Measurements from ENCODE around the gene CDC25A. TPM values are rescaled to one million over a fixed set of nuclear protein-coding genes. Genes with fewer than 3 reads are reported as not detected.

Gene CDC25A
- total and polyA plus RNA-seq, 2 experiments from 2014 or later: 17.7 to 126 TPM

DNA sequence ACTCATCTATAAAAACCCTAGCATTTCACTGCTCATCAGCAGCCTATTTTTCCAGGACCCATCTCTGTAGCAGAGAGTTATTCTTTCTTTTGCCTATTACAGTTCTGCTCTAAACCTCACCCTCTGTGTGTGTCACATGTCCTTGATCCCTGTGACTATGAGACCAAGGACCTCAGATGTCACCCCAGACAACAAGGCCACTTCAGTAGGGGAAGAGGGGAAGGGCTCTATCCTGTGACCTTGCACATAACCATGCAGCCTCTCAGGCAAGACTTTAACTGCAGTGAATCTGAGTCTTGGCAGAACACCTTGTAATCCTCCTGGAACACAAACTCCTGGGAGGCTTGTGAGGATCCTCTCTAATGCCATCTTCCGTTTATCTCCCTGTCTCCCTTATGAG lies 48.3 kb upstream of the CDC25A start:
- Mint-ChIP-seq H3K27me3 (ENCODE audit: insufficient read depth, low read depth, poor library complexity) (peaks cover 11% of the 10 kb centered on the region), H3K4me1 (peaks cover 25% of the 10 kb centered on the region), H3K9me3 (peaks cover 21% of the 10 kb centered on the region), H3K27ac (no peak overlapping the region), H3K36me3 (ENCODE audit: low read depth) (peaks cover 18% of the 10 kb centered on the region), H3K4me3 (no peak overlapping the region)
- Histone ChIP-seq H3K27me3 (ENCODE audit: insufficient read depth) (no peaks in the 10 kb centered on the region), H3K27ac (ENCODE audit: low read depth) (no peak overlapping the region), H3K4me3 (no peak overlapping the region), H3K4me2 (no peak overlapping the region), H2AFZ (peak overlapping the region; percentile 60; the same call in 1 of the 2 replicates), H4K20me1 (replicated peaks; ENCODE audit: insufficient read depth) (no peaks in the 10 kb centered on the region; the same call in 1 of the 2 replicates), H3K9me2 (ENCODE audit: insufficient read depth) (no peaks in the 10 kb centered on the region), H3K4me1 (ENCODE audit: insufficient read depth) (peaks cover 16% of the 10 kb centered on the region), H3K79me2 (replicated peaks; ENCODE audit: insufficient read depth) (peaks cover 7% of the 10 kb centered on the region), H3K36me3 (ENCODE audit: insufficient read depth) (no peaks in the 10 kb centered on the region), H3F3A (replicated peaks; ENCODE audit: low read depth) (no peaks in the 10 kb centered on the region; the same call in 1 of the 2 replicates)
- no peak for TF ChIP-seq EZH2phosphoT487 (IDR thresholded peaks at IDR 0.05; ENCODE audit: unreplicated experiment)
- TF ChIP-seq ZNF114 (CRISPR knock-in tag; IDR thresholded peaks at IDR 0.05): no peak
- no peak for TF ChIP-seq NANOG (IDR thresholded peaks at IDR 0.05; ENCODE audit: borderline replicate concordance)
- no peak for TF ChIP-seq STAT1 (IDR thresholded peaks at IDR 0.05; ENCODE audit: unreplicated experiment)
- TF ChIP-seq, protein P1, sequence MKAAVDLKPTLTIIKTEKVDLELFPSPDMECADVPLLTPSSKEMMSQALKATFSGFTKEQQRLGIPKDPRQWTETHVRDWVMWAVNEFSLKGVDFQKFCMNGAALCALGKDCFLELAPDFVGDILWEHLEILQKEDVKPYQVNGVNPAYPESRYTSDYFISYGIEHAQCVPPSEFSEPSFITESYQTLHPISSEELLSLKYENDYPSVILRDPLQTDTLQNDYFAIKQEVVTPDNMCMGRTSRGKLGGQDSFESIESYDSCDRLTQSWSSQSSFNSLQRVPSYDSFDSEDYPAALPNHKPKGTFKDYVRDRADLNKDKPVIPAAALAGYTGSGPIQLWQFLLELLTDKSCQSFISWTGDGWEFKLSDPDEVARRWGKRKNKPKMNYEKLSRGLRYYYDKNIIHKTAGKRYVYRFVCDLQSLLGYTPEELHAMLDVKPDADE (IDR thresholded peaks at IDR 0.05): no peak
- no peak for TF ChIP-seq POLR2AphosphoS5 (IDR thresholded peaks at IDR 0.05; ENCODE audit: low read depth)
- no peak for TF ChIP-seq JUNB (IDR thresholded peaks at IDR 0.05; ENCODE audit: unreplicated experiment)
- no peak for TF ChIP-seq EZH2 (IDR thresholded peaks at IDR 0.05; ENCODE audit: low read depth, unreplicated experiment)
- TF ChIP-seq CREB1 (CRISPR knock-in tag; IDR thresholded peaks at IDR 0.05; ENCODE audit: low read depth): no peak
- TF ChIP-seq, protein P2, sequence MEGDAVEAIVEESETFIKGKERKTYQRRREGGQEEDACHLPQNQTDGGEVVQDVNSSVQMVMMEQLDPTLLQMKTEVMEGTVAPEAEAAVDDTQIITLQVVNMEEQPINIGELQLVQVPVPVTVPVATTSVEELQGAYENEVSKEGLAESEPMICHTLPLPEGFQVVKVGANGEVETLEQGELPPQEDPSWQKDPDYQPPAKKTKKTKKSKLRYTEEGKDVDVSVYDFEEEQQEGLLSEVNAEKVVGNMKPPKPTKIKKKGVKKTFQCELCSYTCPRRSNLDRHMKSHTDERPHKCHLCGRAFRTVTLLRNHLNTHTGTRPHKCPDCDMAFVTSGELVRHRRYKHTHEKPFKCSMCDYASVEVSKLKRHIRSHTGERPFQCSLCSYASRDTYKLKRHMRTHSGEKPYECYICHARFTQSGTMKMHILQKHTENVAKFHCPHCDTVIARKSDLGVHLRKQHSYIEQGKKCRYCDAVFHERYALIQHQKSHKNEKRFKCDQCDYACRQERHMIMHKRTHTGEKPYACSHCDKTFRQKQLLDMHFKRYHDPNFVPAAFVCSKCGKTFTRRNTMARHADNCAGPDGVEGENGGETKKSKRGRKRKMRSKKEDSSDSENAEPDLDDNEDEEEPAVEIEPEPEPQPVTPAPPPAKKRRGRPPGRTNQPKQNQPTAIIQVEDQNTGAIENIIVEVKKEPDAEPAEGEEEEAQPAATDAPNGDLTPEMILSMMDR (conservative IDR thresholded peaks at IDR 0.05; ENCODE audit: low read depth in 2 of 2): no peak
- TF ChIP-seq ZNF331 (CRISPR knock-in tag; IDR thresholded peaks at IDR 0.05; ENCODE audit: low read depth): no peak
- ATAC-seq: no peak
- DNase-seq (ENCODE audit: low spot score): no peak

DNA sequence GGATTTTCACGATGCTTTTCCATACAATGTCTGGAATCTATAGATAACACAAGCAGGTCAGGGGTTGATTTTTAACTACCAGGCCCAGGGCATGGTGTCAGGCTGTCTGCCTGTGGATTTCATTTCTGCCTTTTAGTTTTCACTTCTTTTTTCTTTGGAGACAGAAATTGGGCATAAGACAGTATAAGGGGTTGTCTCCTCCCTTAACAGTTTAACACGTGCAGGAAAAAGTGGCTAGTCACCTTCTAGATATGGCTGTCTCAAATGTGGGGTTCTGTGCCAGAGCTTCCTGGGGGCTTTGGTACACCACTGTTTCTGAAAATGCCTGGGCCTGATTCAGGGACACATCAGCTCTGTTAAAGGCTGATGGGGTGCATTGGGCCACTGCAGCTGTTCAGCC lies 45.3 kb upstream of the CDC25A start:
- Mint-ChIP-seq H3K36me3 (ENCODE audit: low read depth) (peaks cover 17% of the 10 kb centered on the region), H3K4me3 (no peak overlapping the region), H3K27me3 (ENCODE audit: insufficient read depth, low read depth, poor library complexity) (peaks cover 11% of the 10 kb centered on the region), H3K4me1 (peaks cover 10% of the 10 kb centered on the region), H3K9me3 (peaks cover 24% of the 10 kb centered on the region), H3K27ac (no peak overlapping the region)
- Histone ChIP-seq H3K79me2 (replicated peaks; ENCODE audit: insufficient read depth) (no peaks in the 10 kb centered on the region), H3K4me1 (ENCODE audit: insufficient read depth) (peaks cover 5% of the 10 kb centered on the region; the same call in 1 of the 2 replicates), H4K20me1 (replicated peaks; ENCODE audit: insufficient read depth) (no peaks in the 10 kb centered on the region), H3K9me2 (ENCODE audit: insufficient read depth) (no peaks in the 10 kb centered on the region), H3K27me3 (ENCODE audit: insufficient read depth) (no peaks in the 10 kb centered on the region), H3K4me2 (no peak overlapping the region), H3F3A (replicated peaks; ENCODE audit: low read depth) (no peaks in the 10 kb centered on the region; the same call in 1 of the 2 replicates), H3K36me3 (ENCODE audit: insufficient read depth) (no peaks in the 10 kb centered on the region), H2AFZ (no peak overlapping the region), H3K27ac (ENCODE audit: low read depth) (no peak overlapping the region), H3K4me3 (no peak overlapping the region)
- ATAC-seq (no peak), DNase-seq (ENCODE audit: low spot score) (no peak)
- no peak for TF ChIP-seq JUNB (IDR thresholded peaks at IDR 0.05; ENCODE audit: unreplicated experiment)
- TF ChIP-seq POLR2AphosphoS5 (IDR thresholded peaks at IDR 0.05; ENCODE audit: low read depth): no peak
- TF ChIP-seq, protein P1 (IDR thresholded peaks at IDR 0.05): no peak
- no peak for TF ChIP-seq CREB1 (CRISPR knock-in tag; IDR thresholded peaks at IDR 0.05; ENCODE audit: low read depth)
- TF ChIP-seq, protein P3, sequence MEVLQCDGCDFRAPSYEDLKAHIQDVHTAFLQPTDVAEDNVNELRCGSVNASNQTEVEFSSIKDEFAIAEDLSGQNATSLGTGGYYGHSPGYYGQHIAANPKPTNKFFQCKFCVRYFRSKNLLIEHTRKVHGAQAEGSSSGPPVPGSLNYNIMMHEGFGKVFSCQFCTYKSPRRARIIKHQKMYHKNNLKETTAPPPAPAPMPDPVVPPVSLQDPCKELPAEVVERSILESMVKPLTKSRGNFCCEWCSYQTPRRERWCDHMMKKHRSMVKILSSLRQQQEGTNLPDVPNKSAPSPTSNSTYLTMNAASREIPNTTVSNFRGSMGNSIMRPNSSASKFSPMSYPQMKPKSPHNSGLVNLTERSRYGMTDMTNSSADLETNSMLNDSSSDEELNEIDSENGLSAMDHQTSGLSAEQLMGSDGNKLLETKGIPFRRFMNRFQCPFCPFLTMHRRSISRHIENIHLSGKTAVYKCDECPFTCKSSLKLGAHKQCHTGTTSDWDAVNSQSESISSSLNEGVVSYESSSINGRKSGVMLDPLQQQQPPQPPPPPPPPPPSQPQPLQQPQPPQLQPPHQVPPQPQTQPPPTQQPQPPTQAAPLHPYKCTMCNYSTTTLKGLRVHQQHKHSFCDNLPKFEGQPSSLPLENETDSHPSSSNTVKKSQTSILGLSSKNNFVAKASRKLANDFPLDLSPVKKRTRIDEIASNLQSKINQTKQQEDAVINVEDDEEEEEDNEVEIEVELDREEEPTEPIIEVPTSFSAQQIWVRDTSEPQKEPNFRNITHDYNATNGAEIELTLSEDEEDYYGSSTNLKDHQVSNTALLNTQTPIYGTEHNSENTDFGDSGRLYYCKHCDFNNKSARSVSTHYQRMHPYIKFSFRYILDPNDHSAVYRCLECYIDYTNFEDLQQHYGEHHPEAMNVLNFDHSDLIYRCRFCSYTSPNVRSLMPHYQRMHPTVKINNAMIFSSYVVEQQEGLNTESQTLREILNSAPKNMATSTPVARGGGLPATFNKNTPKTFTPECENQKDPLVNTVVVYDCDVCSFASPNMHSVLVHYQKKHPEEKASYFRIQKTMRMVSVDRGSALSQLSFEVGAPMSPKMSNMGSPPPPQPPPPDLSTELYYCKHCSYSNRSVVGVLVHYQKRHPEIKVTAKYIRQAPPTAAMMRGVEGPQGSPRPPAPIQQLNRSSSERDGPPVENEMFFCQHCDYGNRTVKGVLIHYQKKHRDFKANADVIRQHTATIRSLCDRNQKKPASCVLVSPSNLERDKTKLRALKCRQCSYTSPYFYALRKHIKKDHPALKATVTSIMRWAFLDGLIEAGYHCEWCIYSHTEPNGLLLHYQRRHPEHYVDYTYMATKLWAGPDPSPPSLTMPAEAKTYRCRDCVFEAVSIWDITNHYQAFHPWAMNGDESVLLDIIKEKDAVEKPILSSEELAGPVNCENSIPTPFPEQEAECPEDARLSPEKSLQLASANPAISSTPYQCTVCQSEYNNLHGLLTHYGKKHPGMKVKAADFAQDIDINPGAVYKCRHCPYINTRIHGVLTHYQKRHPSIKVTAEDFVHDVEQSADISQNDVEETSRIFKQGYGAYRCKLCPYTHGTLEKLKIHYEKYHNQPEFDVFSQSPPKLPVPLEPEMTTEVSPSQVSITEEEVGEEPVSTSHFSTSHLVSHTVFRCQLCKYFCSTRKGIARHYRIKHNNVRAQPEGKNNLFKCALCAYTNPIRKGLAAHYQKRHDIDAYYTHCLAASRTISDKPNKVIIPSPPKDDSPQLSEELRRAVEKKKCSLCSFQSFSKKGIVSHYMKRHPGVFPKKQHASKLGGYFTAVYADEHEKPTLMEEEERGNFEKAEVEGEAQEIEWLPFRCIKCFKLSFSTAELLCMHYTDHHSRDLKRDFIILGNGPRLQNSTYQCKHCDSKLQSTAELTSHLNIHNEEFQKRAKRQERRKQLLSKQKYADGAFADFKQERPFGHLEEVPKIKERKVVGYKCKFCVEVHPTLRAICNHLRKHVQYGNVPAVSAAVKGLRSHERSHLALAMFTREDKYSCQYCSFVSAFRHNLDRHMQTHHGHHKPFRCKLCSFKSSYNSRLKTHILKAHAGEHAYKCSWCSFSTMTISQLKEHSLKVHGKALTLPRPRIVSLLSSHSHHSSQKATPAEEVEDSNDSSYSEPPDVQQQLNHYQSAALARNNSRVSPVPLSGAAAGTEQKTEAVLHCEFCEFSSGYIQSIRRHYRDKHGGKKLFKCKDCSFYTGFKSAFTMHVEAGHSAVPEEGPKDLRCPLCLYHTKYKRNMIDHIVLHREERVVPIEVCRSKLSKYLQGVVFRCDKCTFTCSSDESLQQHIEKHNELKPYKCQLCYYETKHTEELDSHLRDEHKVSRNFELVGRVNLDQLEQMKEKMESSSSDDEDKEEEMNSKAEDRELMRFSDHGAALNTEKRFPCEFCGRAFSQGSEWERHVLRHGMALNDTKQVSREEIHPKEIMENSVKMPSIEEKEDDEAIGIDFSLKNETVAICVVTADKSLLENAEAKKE (CRISPR knock-in tag; IDR thresholded peaks at IDR 0.05): no peak
- TF ChIP-seq ZNF114 (CRISPR knock-in tag; IDR thresholded peaks at IDR 0.05): no peak

Measured in GM23338 (cell line).